MG63 (cell line): Measurements from ENCODE around the gene FANCI. TPM values are rescaled to one million over a fixed set of nuclear protein-coding genes. Genes with fewer than 3 reads are reported as not detected.
A peak's percentile ranks its signal among the peaks of the same experiment; 100 is the strongest.

Experiments used
- DNase-seq: peaks from one replicate; pipeline ENCODE4 v3.0.0-alpha.2; 2020
- H3K27me3 ChIP-seq: fragments of 250-450 bp; sonication (Bioruptor Pico); 2 replicates; pipeline ENCODE4 v1.5.1; 2020; ENCODE audit warnings: mild to moderate bottlenecking, moderate library complexity
- H3K36me3 ChIP-seq: fragments of 250-450 bp; sonication (Bioruptor Pico); 2 replicates; pipeline ENCODE4 v1.5.1; 2020; ENCODE audit warnings: mild to moderate bottlenecking, moderate library complexity
- H3K4me3 ChIP-seq: fragments of 250-450 bp; sonication (Bioruptor Pico); 2 replicates; pipeline ENCODE4 v1.5.1; 2020; ENCODE audit warnings: mild to moderate bottlenecking, moderate library complexity
- H3K9me3 ChIP-seq: fragments of 250-450 bp; sonication (Bioruptor Pico); 2 replicates; pipeline ENCODE4 v1.5.1; 2020; ENCODE audit warnings: mild to moderate bottlenecking, moderate library complexity
- total RNA-seq: library from RNA; depleted of rRNA; stranded (reverse); fragments of >200 nt; shearing (Covaris generic); gene quantifications from 2 replicates; pipeline ENCODE4 v1.2.3, GENCODE V29; 2014; ENCODE audit warnings: low replicate concordance

Gene FANCI
- total RNA-seq, 1 experiment from 2014 or later = 34.4 TPM

DNA sequence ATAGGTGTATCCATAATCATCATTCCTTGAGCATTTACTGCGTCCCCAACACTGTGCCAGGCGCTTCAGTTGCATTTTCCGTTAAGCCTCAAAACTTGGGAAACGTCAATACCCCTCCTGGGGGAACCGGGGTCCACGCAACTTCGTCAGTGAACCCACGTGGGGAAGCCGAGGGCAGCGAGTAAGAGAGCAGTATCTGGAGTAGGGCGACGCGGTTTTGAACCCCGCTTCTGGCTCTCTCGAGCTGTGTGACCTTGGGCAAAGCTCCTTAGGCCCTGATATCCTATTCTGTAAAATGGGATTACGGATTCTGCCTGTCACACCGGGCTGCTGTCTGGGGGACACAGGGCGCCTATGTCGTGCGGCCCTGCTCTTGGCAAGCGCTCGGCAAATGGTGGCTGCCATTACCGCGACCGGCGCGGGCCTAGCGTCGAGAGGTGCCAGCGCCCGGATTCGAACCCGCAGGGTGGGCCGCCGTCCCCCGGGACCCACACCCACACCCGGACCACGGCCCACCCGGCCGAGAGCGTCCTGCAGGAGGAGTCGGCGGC, 90.3 kb downstream of the FANCI start:
- Histone ChIP-seq H3K9me3 (no peaks in the 10 kb centered on the region), H3K36me3 (peaks cover 48% of the 10 kb centered on the region), H3K27me3 (no peaks in the 10 kb centered on the region), H3K4me3 (peak overlapping the region; percentile 90)
- DNase-seq = no peak

DNA sequence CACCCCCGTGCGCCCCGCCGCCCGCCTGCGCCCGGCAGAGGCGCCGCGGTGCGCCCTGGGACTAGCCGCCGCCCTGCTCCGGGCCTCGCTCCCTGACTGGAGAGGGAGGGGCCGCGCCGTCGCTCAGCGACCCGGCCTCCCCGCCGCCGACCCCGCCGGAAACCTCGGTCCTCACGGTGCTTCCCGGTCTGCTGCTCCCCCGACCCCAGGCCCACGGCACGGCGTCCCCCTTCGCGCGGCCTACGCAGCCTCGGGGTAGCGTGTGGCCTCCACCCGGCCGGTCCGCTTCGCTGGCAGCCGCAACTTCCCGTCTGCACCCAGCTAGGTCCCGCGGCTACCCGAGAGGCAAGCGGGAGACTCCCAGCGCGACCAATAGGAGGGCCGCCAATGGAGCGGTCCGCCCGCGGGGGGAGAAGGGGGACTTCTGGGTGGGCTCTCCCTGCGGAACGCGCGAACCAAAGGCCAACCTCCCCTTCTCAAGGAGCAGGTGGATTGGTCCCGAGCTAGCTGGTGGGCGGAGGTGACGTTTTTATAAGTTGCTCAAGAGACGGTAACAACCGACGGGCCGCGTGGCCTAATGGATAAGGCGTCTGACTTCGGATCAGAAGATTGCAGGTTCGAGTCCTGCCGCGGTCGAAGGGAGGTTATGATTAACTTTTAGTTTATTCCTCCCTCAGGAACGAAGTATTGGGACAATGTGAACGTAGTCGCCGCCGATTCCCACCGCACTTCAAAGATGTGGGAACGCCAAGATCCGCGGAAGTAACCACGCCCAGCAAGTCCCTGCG, 90.9 kb downstream of the FANCI start, which contains the start of gene POLG:
Gene POLG, minus strand, starts transcription at position 315 of the 788 bp plus-strand sequence. CDS start 1,070 bp downstream, outside the sequence.
- Histone ChIP-seq H3K27me3 (no peaks in the 10 kb centered on the region; the same call in 1 of the 2 replicates), H3K4me3 (peak within 1 kb of the TSS; percentile 90), H3K9me3 (no peaks in the 10 kb centered on the region), H3K36me3 (peaks cover 41% of the 10 kb centered on the region)
- DNase-seq = peak; percentile 99

DNA sequence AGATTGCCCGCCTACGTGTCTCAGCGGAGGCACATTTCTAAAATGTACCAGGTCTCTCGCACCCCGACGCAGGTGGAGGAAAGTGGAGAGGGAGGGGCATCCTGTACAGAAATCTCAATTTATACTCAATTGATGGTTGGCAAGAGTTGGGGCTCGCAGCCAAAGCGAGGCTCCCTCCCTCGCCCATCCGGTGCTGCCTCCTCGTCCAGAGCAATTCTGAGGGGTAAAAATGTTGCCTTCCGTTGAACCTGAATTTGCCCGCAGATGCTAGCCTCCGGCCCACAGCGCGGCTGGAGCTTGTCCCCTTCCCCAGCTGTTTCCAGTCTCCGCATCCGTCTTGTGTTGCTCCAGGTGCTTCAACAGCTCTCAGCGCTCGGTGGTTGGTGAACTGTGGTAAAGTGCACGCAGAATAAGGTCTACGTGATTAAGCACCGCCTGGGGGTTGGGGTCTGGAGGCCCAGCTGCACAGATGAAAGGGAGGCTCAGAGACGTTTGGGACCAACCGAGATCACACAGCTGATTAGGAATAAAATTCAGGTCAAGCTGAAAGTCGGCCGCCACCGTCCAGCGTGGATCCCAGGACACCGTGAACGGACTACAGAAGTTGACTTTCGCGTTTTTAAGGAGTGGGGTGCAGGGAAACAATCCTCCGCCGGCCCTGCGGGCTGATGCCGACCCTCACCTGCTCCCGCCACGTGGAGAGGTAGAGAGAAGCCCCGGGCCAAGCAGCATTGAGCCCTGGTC, 91.7 kb downstream of the FANCI start:
- Histone ChIP-seq H3K27me3 (no peaks in the 10 kb centered on the region; the same call in 1 of the 2 replicates), H3K9me3 (no peaks in the 10 kb centered on the region), H3K36me3 (peaks cover 33% of the 10 kb centered on the region), H3K4me3 (peak overlapping the region; percentile 31)
- DNase-seq = no peak

DNA sequence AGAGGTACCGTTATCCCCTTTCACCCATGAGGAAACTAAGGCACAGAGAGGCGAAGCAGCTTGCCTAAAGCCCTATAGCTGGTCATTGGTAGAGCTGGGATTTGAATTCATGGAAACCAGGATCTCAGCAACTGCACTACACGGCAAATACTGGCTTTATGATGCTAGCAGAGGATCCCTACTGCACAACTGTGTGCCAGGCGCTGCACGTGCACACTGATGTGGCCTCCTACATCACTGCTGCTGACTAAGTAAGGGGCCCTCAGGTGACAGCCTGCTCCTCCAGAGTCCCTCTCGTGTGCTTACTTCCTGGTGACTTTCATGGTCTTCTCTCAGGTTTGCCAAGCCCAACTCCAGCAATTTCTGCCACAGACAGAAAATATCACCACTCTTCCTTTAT, 94.3 kb downstream of the FANCI start:
- H3K27me3 ChIP-seq = no peaks in the 10 kb centered on the region; the same call in 1 of the 2 replicates
- no peak for DNase-seq
- peaks cover 9% of the 10 kb centered on the region for H3K36me3 ChIP-seq
- no peak overlapping the region for H3K4me3 ChIP-seq
- H3K9me3 ChIP-seq = no peaks in the 10 kb centered on the region

DNA sequence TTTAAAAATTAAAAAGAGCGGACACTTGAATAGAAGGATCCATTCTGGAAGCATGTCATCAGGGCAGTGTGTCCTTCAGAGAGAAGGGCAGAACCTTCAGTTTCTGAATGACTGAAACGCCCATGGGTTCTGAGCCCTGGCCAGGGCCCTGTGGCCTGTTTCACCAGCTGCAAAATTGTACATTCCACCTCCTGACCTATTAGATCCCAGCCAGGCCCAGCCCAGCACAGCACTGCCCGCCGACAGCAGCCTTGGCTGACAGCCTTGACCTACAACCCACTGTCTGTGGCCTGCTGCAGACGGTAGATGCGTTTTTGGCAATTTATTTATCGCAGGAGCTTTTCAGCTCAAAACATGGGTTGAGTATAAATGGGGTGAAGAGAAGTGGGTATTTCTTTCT, 96.8 kb downstream of the FANCI start:
- DNase-seq = no peak
- no peaks in the 10 kb centered on the region for H3K9me3 ChIP-seq
- H3K27me3 ChIP-seq = no peaks in the 10 kb centered on the region; the same call in 1 of the 2 replicates
- H3K36me3 ChIP-seq = no peaks in the 10 kb centered on the region
- no peak overlapping the region for H3K4me3 ChIP-seq

DNA sequence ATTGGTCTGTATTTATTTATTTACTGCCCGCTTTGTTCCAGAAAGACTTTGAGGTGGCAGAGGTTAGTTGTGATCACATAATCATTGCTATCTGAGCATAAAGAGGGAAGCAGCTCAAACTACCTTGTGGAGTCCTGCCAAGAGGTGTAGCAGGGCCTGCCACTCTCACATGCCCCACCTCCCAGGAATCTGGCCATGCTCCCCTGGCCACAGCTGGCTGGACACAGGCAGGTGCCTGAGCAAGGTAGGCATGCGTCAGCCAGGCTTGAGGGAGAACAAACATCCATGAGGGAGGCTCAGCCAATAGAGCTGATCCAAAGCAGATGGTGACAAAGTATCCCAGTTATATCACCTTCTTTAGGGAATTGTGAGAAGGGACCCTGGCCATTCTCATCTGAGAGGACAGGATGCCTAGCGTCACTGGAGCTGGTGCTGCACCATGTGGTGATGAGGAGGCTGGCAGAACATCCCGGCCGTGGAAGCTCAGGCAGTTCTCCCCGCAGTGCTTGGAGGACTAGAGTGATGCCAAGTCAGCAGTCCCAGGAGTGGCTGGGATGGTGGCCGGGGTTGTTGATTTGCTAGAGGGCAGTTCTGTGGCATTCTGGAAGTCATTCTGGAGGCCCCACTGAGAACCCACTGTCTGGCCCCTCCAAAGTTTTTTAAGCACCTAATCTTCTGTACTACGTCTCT, 97.7 kb downstream of the FANCI start:
- Histone ChIP-seq H3K9me3 (no peaks in the 10 kb centered on the region), H3K36me3 (no peaks in the 10 kb centered on the region), H3K4me3 (no peak overlapping the region), H3K27me3 (no peaks in the 10 kb centered on the region; the same call in 1 of the 2 replicates)
- no peak for DNase-seq

DNA sequence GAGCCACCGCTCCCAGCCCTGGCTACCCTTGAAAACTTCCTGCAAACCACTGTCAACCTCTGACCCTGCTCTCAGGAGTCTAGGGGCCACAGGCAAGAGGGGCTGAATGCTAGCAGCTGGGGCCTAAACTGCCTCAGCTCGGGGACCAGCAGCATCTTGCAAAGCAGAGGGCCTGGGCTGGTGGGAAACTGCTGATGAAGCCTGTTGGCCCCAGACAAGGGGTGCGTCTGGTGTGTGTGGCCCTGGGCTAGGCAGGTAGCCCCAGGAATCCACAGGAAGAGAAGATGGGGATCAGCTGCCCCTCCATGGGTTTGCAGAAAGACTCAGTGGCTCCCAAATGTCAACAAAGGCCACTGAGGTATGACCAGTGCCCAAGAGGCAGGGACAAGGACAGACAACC, 99.1 kb downstream of the FANCI start:
- Histone ChIP-seq H3K36me3 (no peaks in the 10 kb centered on the region), H3K9me3 (no peaks in the 10 kb centered on the region), H3K27me3 (no peaks in the 10 kb centered on the region; the same call in 1 of the 2 replicates), H3K4me3 (no peak overlapping the region)
- no peak for DNase-seq

DNA sequence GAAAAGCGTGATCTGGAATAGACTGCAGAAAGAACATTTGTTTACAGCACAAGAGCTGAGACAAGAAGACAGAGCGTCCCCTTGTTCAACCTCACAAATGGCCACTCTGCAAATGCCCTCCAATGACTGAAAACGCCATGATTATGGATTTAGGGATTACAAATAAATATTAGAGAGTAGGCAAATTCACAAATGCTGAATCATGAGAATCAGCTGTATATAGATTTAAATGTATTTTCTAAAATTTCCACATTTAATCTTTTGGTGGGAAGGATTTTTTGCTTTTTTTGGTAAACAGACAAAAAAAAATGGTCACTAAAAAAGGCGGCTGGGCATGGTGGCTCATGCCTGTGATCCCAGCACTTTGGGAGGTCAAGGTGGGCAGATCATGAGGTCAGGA, 101.5 kb downstream of the FANCI start:
- Histone ChIP-seq H3K9me3 (no peaks in the 10 kb centered on the region), H3K36me3 (no peaks in the 10 kb centered on the region), H3K27me3 (no peaks in the 10 kb centered on the region), H3K4me3 (no peak overlapping the region)
- no peak for DNase-seq

DNA sequence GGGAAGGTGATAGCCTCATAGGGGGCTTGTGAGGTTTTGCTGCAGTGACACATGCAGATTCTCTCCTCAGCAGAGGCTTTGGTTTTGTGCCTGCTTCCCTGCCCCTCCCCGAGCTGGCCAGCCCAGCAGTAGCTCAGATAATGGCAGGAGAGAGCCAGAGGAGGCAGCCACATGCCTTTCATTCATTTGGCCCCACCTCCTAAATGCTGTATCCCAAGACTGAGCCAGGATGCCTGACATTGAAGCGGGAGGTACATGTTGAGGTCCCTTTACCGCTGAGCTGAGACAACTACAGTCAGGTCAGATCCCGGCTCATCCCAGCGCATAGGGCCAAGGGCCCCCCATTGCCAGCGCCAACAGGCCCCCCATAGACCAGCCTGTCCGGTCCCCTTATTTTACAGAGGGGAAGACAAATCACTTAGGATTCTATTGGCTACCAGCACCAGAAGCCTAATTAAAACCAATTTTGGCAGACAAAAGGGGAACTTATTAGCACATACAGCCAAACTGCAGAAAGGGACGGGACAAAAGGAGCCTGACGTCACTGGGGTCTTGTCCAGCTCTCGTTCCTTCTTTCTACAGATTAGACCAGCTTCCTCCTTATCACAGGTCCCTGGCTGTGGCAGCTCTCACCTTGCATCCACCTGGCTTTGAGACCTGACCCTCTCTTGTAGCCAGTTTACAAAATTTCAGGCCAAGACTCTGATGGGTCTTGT, 102.9 kb downstream of the FANCI start:
- no peak overlapping the region for H3K4me3 ChIP-seq
- no peaks in the 10 kb centered on the region for H3K9me3 ChIP-seq
- DNase-seq = no peak
- H3K36me3 ChIP-seq = no peaks in the 10 kb centered on the region
- H3K27me3 ChIP-seq = no peaks in the 10 kb centered on the region

DNA sequence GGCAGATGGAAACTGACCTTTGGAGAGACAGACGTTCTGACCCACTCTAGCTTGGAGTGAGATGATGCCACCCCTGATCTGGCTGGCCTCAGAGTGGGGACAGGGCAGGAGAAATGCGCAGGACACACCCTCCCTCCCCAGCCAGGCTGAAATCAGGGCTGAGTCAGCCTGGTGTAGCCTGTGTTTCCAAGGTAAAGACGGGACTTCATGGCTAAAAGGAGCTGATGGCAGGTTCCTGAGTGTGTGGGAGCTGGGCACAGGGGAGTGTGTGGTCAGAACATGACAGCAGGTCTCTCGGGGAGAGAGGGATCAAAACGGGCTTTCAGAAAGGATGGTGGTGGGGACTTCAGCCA, 105.4 kb downstream of the FANCI start:
- no peaks in the 10 kb centered on the region for H3K9me3 ChIP-seq
- no peaks in the 10 kb centered on the region for H3K36me3 ChIP-seq
- H3K4me3 ChIP-seq = no peak overlapping the region
- H3K27me3 ChIP-seq = 0 out of 2 replicates have a peak, but pooled peaks cover 4% of the 10 kb centered on the region
- no peak for DNase-seq

DNA sequence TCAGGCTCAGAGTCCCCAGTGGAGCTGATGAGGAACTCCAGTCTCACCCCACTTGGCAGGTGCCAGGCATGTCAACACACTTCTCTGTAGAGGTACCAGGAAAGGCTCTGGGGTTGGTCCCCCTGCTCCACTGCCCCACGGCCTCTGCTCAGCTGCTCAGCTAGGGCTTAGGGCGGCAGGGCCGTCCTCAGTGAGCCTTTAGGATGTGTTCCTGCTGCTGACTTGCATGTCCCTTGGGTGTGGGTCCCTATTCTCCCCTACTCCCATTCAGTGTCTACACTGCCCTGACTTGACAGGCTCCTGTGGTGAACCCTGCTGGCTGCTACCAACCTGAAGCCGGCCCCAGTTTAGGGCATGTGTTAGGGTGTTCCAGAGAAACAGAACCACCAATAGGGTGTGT, 108.7 kb downstream of the FANCI start:
- Histone ChIP-seq H3K36me3 (no peaks in the 10 kb centered on the region), H3K4me3 (no peak overlapping the region), H3K9me3 (no peaks in the 10 kb centered on the region), H3K27me3 (peaks cover 31% of the 10 kb centered on the region)
- DNase-seq = no peak

DNA sequence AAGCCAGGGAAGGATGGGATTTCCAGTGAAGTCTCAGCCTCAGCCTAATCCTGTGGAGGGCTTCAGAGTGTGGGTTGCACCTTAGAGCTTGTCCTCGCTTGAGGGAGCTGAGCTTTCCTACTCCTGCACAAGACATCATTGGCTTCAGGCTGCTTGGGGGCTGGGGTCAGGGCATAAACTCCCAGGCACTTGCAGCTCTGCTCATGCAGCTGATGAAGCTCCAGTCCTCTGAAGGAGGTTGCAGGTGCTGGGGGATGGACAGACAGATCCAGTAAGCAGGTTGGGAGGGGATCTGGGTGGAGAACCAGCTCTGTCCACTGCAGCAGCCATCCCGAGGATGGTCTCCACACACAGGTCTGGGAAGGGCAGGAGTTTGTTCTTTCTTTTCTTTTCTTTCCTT, 110.2 kb downstream of the FANCI start:
- DNase-seq = no peak
- no peaks in the 10 kb centered on the region for H3K36me3 ChIP-seq
- peaks cover 42% of the 10 kb centered on the region for H3K27me3 ChIP-seq
- H3K9me3 ChIP-seq = no peaks in the 10 kb centered on the region
- H3K4me3 ChIP-seq = no peak overlapping the region

DNA sequence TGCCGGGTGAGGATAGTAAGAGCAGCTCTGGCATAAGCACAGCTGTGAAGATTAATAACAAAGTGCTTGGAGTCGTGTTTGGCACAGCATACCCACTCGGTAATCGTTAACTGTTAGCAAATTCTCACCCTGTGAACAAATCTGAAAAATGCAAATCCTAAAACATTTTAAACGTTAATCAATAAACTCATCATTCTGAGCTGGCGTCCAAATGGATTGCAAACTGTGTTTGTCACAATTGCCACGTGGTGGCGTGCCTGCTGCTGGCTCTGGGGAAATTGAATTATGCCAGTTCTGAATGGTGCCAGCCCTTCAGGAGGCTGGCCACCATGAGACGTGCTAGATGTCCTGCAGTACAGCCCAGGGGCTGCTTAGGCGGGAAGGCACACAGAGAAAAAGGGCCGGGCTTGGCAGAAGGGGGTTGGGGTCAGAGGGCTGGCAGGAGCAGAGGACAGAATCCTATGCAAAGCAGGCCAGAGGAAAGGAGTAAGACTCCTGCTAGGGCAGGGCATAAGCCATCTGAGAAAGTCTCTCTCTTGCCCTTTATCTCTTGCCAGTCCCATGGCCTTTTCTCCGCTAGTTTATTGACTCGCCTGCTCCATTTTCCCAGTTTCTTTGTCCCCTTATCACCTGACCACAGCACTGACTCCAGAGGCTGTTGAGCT, 113.0 kb downstream of the FANCI start:
- H3K9me3 ChIP-seq = no peaks in the 10 kb centered on the region
- H3K4me3 ChIP-seq = no peak overlapping the region
- peak; percentile 33 for DNase-seq
- H3K27me3 ChIP-seq = peaks cover 66% of the 10 kb centered on the region
- H3K36me3 ChIP-seq = no peaks in the 10 kb centered on the region

DNA sequence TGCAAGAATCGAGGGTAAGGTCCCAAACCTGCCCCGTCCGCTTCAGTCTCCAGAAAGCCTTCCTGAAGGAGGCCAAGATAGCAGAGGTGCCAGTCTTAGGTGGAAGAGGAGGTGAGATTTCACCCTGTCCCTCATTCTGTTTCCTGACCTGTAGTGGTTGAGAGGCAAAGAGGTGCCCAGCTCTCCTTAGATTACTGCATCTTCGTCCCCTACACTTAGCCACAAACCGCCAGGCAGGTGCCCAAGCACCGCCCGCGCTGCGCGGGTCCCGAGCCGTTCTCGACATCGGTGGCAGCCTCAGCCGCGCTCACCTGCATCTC, 114.6 kb downstream of the FANCI start:
- no peak for DNase-seq
- Histone ChIP-seq H3K9me3 (no peaks in the 10 kb centered on the region), H3K36me3 (no peaks in the 10 kb centered on the region), H3K27me3 (peaks cover 79% of the 10 kb centered on the region), H3K4me3 (peak overlapping the region; percentile 49)

DNA sequence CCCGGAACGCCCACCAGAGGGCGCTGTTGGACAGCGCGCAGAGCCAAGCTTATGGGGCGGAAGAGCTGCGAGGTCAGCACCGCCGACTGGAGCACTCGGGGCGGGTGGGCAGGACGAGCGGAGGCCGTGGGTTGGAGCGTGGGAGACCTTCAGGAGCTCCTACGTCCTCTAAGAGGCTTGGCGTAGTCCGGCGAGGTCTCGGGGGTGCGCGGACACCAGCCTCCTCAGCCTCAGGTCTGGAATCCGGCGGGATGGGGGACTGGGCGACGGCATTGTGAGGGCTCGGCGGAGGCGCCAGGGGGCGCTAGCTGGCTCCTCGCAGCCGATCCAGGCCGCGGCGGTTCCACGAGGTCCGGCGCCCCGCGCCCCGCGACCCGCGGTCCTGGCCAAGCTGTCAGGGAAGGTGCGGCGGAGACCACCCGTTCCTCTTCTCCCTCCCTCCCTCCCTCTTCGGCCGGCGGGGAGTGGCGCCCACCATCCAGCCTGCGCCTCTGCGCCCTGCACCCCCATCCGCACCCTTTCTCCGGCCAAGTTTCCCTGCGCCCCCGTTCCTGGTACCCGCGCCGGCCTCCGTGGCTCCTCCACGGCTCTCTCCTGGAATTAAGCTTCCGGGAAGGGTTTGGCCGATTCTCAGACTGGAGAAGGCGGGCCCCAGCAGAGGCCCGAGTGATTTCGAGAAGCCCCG, 115.1 kb downstream of the FANCI start:
- Histone ChIP-seq H3K36me3 (no peaks in the 10 kb centered on the region), H3K27me3 (peaks cover 84% of the 10 kb centered on the region), H3K4me3 (peak overlapping the region; percentile 49), H3K9me3 (no peaks in the 10 kb centered on the region)
- peak; percentile 64 for DNase-seq
